Sigmoid colon (tissue), 3 donors: Measurements from ENCODE around the gene DNPEP.

Source experiments
- CTCF ChIP-seq, 4 experiments: fragments of 450-650 bp in 3 of 4; fragments of 200-600 bp in 1 of 4; IDR thresholded peaks; one replicate each; pipeline ENCODE4 v1.5.1; 2016 to 2019; ENCODE audit warnings: antibody characterized with exemption in 4 of 4, mild to moderate bottlenecking in 3 of 4, moderate library complexity in 2 of 4
- POLR2A ChIP-seq, 2 donors: fragments of 450-650 bp; IDR thresholded peaks; one replicate each; pipeline ENCODE4 v1.6.1; 2016; ENCODE audit warnings: antibody characterized with exemption in 2 of 2, mild to moderate bottlenecking in 2 of 2, moderate library complexity in 2 of 2

GRCh38 chr2:219344751-219345430 is 42.8 kb downstream of the DNPEP start:
- TF ChIP-seq POLR2A (IDR thresholded peaks at IDR 0.05) (no peak), CTCF (IDR thresholded peaks at IDR 0.05) (no peak)
